Measurements from ENCODE around the gene NPAS2.

The NPAS2 gene

DNA sequence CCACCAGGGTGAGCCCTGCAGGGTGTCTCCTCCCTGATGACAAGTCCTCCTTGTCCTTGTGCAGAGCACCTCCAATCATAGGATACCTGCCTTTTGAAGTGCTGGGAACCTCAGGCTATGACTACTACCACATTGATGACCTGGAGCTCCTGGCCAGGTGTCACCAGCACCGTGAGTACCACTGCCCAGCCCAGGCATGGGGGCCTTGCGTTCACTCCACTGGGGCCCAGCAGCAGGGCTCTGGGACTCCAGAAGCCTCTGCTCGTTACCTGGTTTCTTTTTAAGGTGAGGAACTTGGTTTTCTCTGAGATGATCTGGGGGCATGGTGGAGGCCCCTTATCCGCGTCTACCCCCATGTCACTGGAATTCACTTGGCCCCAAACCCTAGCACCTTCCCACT lies 145.7 kb downstream of the NPAS2 start:
- Mint-ChIP-seq H3K4me3 (no peak overlapping the region), H3K27ac (no peak overlapping the region), H3K9me3 (no peaks in the 10 kb centered on the region), H3K27me3 (no peaks in the 10 kb centered on the region), H3K36me3 (ENCODE audit: low read depth) (no peaks in the 10 kb centered on the region), H3K4me1 (no peaks in the 10 kb centered on the region)
- no peak for ATAC-seq
- DNase-seq: no peak

DNA sequence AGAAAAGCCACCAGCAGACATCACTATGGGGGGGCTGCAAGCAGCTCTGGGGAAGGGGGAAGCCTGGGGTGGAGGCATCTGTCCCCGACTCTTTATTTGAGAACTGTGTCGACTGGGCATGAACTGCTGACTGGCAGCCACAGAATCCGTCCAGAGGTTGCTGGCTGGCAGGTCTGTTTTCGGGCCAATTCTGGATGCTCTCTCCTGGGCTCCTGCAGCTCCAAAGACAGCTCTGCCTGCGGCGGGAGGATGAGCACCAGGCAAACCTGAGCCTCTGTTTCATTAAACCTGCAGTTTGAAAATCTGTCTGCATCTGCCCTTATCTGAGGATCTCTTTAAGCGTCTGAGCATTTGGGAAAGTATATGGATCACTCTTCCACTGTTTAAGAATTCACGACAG lies 147.8 kb downstream of the NPAS2 start:
- H3K9me3 Mint-ChIP-seq: no peaks in the 10 kb centered on the region
- H3K36me3 Mint-ChIP-seq (ENCODE audit: low read depth): no peaks in the 10 kb centered on the region

DNA sequence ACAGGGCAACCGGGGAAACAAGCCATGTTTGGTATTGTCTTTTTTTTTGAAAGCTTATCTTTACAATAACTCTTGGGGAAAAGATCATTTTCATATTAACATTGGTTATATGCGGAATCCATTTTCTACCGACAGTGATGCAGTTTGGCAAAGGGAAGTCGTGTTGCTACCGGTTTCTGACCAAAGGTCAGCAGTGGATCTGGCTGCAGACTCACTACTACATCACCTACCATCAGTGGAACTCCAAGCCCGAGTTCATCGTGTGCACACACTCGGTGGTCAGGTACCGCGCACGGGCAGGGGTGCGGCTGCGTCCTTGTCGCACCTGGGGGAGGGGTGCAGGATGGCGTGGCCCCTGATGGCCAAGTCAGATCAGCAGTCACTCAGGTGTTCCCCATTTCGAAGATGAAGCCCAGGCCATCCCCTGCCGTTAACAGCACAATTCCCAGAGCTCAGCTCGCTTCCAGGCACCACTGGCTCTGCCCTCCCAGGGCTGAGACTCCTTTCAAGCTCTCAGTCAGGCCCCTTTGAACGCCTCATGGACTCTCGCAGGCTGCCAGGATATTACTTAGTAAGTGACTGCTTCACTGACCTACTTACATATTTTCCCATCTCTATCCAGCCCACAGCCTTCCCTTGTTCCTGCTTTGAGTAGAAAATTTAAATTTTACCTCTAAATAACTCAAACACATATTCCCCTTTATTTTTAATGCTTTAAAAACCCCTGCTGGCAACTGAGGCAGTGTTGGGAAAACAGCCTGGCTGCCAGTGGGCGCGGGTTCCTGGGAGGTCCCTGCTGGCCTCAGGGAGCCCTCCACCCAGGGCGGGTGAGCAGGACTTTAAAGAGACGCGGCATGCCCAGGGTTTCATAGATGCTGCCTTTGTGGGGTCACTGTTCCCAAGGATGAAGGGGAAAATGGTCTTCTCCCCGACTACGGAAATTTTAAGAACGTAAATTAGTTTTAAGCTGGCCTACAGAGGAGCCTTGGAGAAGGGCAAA lies 148.5 kb downstream of the NPAS2 start:
- Mint-ChIP-seq H3K27ac (no peak overlapping the region), H3K9me3 (no peaks in the 10 kb centered on the region), H3K4me1 (no peaks in the 10 kb centered on the region), H3K27me3 (no peaks in the 10 kb centered on the region), H3K36me3 (ENCODE audit: low read depth) (no peaks in the 10 kb centered on the region), H3K4me3 (no peak overlapping the region)
- ATAC-seq (no peak), DNase-seq (no peak)

More for the DNA sequence above, 147.8 kb downstream of the NPAS2 start:
- H3K4me1 Mint-ChIP-seq: no peaks in the 10 kb centered on the region
- no peak overlapping the region for H3K4me3 Mint-ChIP-seq
- H3K27me3 Mint-ChIP-seq: no peaks in the 10 kb centered on the region
- ATAC-seq (no peak), DNase-seq (no peak)
- H3K27ac Mint-ChIP-seq: no peak overlapping the region

DNA sequence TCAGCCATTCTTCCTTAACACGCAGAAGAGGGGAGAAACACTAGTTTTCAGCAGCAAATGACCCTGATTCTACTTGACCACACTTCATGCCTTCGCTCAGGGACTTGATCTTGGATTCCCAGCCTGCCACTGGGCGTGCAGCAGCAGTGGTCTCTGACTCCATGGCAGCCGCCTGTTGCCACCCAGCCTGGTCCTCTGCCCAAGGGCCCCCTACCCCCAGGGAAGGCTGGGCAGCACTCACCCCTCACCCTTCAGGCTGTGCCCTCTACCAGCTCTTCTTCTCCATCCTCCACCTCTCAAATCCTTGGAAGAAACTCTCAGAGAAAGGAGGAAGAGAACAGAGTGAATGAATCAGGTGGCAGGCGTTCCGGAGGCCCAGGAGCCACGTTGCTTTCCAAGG lies 150.1 kb downstream of the NPAS2 start:
- Mint-ChIP-seq H3K36me3 (ENCODE audit: low read depth) (no peaks in the 10 kb centered on the region), H3K9me3 (no peaks in the 10 kb centered on the region), H3K27ac (no peak overlapping the region), H3K27me3 (no peaks in the 10 kb centered on the region), H3K4me1 (no peaks in the 10 kb centered on the region), H3K4me3 (no peak overlapping the region)
- ATAC-seq (no peak), DNase-seq (no peak)

DNA sequence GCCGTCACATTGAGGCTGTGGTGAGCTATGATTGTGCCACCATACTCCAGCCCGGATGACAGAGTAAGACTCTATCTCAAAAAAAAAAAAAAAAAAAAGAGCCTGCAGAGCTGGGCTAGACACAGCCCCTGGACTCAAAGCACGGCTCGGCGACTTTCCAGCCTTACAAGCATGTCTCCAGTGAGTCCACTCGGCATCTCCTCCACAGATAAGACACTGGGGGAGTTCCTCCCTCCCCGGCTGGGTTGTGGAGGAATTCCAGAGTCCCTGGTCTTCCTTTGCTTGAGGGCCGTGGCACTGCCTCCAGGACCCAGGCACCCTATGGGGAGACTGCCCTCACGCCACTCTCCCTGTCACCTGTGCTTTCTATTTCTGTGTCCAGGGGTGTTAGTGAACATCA lies 151.3 kb downstream of the NPAS2 start:
- no peak overlapping the region for H3K4me3 Mint-ChIP-seq
- H3K4me1 Mint-ChIP-seq: no peaks in the 10 kb centered on the region
- H3K9me3 Mint-ChIP-seq: no peaks in the 10 kb centered on the region
- H3K36me3 Mint-ChIP-seq (ENCODE audit: low read depth): no peaks in the 10 kb centered on the region
- no peaks in the 10 kb centered on the region for H3K27me3 Mint-ChIP-seq
- DNase-seq (no peak), ATAC-seq (no peak)
- no peak overlapping the region for H3K27ac Mint-ChIP-seq

DNA sequence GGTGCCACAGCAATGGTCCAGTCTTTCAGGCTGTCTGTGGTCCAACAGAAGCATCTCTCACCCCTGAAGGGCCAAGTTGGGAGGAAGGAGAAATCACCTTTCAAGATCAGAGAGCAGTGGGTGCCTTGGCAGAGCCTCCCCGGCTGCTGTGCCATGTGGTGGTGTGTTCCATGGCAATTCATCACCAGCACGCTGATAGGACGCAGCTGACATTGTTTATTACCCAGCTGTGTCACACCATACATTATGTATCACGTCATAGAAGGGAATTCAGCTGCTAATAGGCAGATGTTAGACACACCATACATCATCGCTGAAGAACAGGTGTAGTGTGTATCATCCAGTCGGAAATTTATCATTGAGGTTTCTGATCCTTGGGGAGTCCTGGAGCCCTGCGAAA lies 152.5 kb downstream of the NPAS2 start:
- Mint-ChIP-seq H3K27me3 (no peaks in the 10 kb centered on the region), H3K4me3 (no peak overlapping the region), H3K4me1 (peaks cover 5% of the 10 kb centered on the region), H3K9me3 (no peaks in the 10 kb centered on the region), H3K36me3 (ENCODE audit: low read depth) (no peaks in the 10 kb centered on the region), H3K27ac (no peak overlapping the region)
- no peak for DNase-seq
- ATAC-seq: no peak

DNA sequence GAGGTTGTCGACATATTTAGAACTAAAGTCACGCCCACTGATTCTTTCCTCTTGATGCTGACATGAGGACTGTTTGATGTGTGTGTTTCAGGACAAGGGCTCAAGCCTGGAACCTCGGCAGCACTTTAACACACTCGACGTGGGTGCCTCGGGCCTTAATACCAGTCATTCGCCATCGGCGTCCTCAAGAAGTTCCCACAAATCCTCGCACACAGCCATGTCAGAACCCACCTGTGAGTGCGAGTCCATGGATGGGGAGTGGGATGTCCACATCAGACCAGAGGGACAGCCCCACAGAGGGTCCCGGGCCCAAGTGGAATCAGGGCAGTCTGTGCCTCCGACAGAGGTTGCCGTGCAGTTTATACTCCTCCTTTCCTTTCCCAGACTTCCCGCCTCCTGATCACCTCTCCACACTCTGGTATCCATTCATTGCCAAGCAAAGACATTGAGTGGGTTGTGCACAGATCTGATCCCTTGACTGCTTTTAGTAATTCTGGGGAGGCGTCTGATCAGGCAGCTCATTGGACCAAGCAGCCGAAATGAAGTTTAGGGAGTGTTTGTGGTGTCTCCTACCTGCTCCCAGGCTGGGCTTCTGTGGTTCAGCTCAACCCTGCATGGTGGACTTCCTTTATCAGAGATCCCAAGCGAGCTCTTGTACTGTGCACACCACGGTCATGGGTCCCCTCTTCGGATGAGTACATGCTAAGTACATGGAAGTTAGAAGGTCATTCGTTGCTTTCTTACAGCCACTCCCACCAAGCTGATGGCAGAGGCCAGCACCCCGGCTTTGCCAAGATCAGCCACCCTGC lies 155.0 kb downstream of the NPAS2 start:
- Mint-ChIP-seq H3K27me3 (no peaks in the 10 kb centered on the region), H3K27ac (no peak overlapping the region), H3K4me3 (no peak overlapping the region), H3K9me3 (no peaks in the 10 kb centered on the region), H3K4me1 (peaks cover 5% of the 10 kb centered on the region), H3K36me3 (ENCODE audit: low read depth) (no peaks in the 10 kb centered on the region)
- ATAC-seq (no peak), DNase-seq (no peak)

DNA sequence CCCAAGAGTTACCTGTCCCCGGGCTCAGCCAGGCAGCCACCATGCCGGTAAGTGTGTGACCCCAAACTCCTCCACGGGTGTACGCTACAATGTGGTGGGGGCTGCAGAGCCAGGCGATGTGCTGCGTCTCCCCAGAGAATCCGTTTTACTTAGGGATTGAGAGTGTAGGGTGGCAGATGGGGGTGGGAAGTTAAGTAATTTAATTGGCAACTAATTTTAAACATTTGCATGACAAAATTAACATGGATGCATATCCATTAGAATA lies 155.5 kb downstream of the NPAS2 start:
- Mint-ChIP-seq H3K27me3 (no peaks in the 10 kb centered on the region), H3K4me1 (peaks cover 5% of the 10 kb centered on the region), H3K9me3 (no peaks in the 10 kb centered on the region), H3K36me3 (ENCODE audit: low read depth) (no peaks in the 10 kb centered on the region), H3K4me3 (no peak overlapping the region), H3K27ac (no peak overlapping the region)
- DNase-seq: no peak
- ATAC-seq: no peak

DNA sequence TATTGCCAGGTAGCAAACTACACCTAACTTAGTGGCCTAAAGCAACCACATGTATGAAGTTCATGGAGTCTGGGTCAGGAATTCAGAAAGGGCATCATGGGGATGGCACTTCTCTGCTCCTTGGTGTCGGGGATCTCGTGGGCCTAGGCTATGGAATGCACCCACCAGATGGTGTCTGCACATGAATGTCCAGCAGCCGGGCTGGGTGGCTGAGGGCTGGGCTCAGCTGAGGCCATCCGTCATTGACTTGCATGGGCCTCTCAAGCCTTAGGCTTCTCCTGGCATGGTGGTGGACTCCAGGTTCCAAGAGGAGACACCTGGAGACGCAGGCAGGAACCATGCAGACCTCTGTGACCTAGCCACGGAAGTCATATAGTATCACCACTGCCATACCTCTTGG lies 156.1 kb downstream of the NPAS2 start:
- Mint-ChIP-seq H3K9me3 (no peaks in the 10 kb centered on the region), H3K36me3 (ENCODE audit: low read depth) (no peaks in the 10 kb centered on the region)

DNA sequence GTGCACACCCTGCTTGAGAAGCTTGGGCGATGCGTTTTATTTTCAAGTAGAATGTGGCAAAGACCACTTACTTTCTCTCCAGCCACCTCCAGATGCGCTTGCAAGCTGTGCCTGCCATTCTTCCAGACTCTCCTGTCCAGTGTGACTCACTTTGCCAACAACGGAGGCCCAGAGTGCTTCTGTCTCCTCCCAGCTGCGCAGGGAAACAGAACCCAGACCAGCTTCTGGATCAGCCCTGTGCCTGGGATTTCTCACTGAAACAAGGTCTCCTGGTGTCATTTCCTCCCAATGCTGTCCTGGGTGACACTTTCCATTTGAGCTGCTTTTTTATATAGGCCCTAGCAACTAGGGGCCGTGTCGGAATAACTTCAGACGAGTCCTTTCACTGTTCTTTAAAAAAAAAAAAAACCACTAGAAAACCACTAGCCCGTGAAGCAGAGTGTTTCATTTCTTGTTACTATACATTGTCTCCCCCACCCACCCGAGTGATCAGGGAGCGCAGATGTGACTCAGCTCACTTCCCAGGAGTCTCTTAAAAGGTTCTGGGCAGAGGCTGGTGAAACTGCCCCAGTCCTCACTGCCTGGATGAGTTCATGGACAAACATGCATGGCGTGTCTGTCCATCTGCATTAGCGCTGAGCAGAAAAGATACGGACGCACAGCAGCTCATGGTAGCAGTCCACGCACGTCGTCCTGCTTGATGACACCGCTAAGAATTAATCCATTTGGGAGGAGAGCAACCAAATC lies 156.9 kb downstream of the NPAS2 start:
- no peak for DNase-seq

More for the DNA sequence above, 156.1 kb downstream of the NPAS2 start:
- DNase-seq (no peak), ATAC-seq (no peak)
- H3K27me3 Mint-ChIP-seq: no peaks in the 10 kb centered on the region
- no peak overlapping the region for H3K27ac Mint-ChIP-seq
- H3K4me3 Mint-ChIP-seq: no peak overlapping the region
- H3K4me1 Mint-ChIP-seq: peaks cover 5% of the 10 kb centered on the region

DNA sequence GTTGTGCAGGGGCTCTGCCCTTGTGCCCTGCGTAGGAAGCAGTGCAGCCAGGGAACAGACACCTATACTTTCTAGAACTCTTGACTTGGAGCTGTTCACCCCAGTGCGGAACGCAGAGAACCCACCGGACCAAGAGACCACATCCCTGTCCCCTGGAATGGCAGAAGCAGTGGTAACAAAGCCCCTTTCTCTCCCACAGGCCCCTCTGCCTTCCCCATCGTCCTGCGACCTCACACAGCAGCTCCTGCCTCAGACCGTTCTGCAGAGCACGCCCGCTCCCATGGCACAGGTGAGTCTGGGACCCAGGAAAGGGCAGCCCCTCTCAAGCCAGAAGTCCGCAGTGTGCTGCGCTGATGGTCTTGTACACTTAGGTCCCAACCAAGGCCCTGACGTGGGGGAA lies 157.6 kb downstream of the NPAS2 start:
- DNase-seq (no peak), ATAC-seq (no peak)
- Mint-ChIP-seq H3K36me3 (ENCODE audit: low read depth) (no peaks in the 10 kb centered on the region), H3K4me3 (no peak overlapping the region), H3K27ac (no peak overlapping the region), H3K4me1 (peaks cover 5% of the 10 kb centered on the region), H3K27me3 (no peaks in the 10 kb centered on the region), H3K9me3 (no peaks in the 10 kb centered on the region)

More for the DNA sequence above, 156.9 kb downstream of the NPAS2 start:
- H3K4me1 Mint-ChIP-seq: peaks cover 5% of the 10 kb centered on the region
- H3K27ac Mint-ChIP-seq: no peak overlapping the region
- no peak overlapping the region for H3K4me3 Mint-ChIP-seq
- no peaks in the 10 kb centered on the region for H3K36me3 Mint-ChIP-seq (ENCODE audit: low read depth)
- H3K9me3 Mint-ChIP-seq: no peaks in the 10 kb centered on the region
- H3K27me3 Mint-ChIP-seq: no peaks in the 10 kb centered on the region
- ATAC-seq: no peak

DNA sequence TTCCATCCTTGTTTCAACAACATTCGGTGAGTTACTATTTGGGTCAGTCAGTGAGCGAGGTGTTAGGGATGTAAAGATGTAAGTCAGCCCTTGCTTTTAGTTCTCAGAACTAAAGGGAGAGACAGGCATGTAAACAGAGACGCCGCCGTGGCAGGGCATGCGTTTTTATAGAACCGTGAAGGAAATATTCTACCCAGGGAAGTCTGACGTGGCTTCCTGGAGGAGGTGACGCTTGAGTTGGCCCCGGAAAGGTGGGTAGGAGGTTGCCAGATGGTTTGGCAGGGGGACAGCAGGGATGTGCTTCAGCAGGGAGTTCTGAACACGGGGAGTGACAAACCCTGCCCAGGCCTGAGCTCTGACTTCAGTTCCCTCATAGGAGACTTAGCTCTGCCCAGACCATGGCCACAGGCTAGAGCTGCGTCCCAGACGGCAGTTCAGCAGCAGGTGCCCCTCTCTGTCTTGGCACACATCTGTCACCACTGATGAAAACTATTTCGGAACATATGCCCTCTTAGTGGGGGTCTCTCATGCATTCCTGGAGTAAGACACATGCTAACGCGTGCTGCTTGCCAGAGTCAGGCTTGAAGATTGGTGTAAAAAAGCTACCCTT lies 158.7 kb downstream of the NPAS2 start:
- peaks cover 5% of the 10 kb centered on the region for H3K4me1 Mint-ChIP-seq
- H3K4me3 Mint-ChIP-seq: no peak overlapping the region
- H3K9me3 Mint-ChIP-seq: no peaks in the 10 kb centered on the region
- H3K36me3 Mint-ChIP-seq (ENCODE audit: low read depth): no peaks in the 10 kb centered on the region
- no peaks in the 10 kb centered on the region for H3K27me3 Mint-ChIP-seq
- ATAC-seq (no peak), DNase-seq (no peak)
- H3K27ac Mint-ChIP-seq: no peak overlapping the region

DNA sequence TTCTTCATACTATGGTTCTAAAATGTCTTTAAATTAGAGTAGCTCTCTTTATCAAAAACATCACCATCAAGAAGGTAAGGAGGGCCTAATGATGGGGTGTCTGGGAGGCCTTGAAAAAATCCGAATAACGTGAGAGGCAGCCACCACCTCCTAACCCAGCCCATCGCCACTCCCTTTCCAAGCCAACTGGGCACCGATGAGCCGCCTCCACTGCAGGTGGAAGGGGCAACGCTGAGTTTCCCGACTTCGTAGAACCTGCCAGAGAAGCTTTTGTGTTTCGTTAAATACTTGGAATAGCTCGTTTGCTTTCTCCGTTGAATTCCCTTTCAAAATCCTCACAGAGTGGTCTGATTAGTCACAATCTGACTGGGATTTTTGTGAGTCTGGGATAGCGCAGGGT lies 160.1 kb downstream of the NPAS2 start:
- DNase-seq (no peak), ATAC-seq (no peak)
- Mint-ChIP-seq H3K4me1 (peaks cover 5% of the 10 kb centered on the region), H3K27me3 (peaks cover 2% of the 10 kb centered on the region), H3K27ac (no peak overlapping the region), H3K9me3 (no peaks in the 10 kb centered on the region), H3K4me3 (no peak overlapping the region), H3K36me3 (ENCODE audit: low read depth) (no peaks in the 10 kb centered on the region)

DNA sequence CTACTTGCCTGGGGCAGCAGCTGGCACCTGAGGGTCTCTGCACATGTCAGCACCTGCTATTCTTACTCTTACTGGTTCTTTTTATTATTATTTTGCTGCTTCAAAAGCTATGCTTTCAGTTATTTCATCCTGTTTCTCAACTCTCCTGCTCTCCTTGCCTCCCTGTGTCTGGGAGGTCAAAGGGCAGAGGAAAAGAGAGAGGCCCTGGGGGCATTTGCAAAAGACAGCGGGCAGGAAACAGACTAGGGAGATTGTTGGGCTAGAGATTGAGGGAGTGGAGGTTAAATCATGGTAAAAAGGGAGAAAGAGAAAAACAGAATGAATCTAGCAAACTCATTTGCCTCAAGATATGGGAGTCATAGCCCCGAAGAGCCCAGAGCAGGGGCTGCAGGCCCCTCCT lies 161.1 kb downstream of the NPAS2 start:
- ATAC-seq (no peak), DNase-seq (no peak)
- H3K27ac Mint-ChIP-seq: no peak overlapping the region
- H3K4me3 Mint-ChIP-seq: no peak overlapping the region
- peaks cover 2% of the 10 kb centered on the region for H3K27me3 Mint-ChIP-seq
- peaks cover 5% of the 10 kb centered on the region for H3K4me1 Mint-ChIP-seq
- no peaks in the 10 kb centered on the region for H3K36me3 Mint-ChIP-seq (ENCODE audit: low read depth)
- no peaks in the 10 kb centered on the region for H3K9me3 Mint-ChIP-seq

Data from activated naive CD8-positive, alpha-beta T cell treated with anti-CD3 and anti-CD28 coated beads, Interleukin-2, amount 50 U/mL, for 24 hours (primary cell).